GM23338 (cell line): Measurements from ENCODE around the gene SPECC1L.

ENCODE experiments used
- CTCF ChIP-seq, 2 experiments: fragments of 200-600 bp in 1 of 2; sonication (generic) in 1 of 2; conservative IDR thresholded peaks; 2 replicates each; pipeline versions ENCODE4 v1.5.1 to v1.6.1; 2016 to 2017; ENCODE audit warnings: antibody characterized with exemption in 2 of 2, low read depth in 2 of 2, mild to moderate bottlenecking in 2 of 2, moderate library complexity in 1 of 2
- JUNB ChIP-seq: IDR thresholded peaks from one replicate; pipeline ENCODE4 v1.6.1; 2016; ENCODE audit warnings: antibody characterized with exemption; ENCODE audit not compliant: unreplicated experiment
- ZNF114 ChIP-seq: fragments of 250-450 bp; sonication (Bioruptor Pico); IDR thresholded peaks from 2 replicates; pipeline ENCODE4 v1.5.0; 2020; ENCODE audit warnings: mild to moderate bottlenecking, moderate library complexity

- TF ChIP-seq CTCF (conservative IDR thresholded peaks at IDR 0.05; ENCODE audit: low read depth in 2 of 2), result no peak
- no peak for TF ChIP-seq ZNF114 (CRISPR knock-in tag)
- TF ChIP-seq JUNB, result no peak
Observed at GRCh38 chr22:24233235-24233634, 37.4 kb upstream of the SPECC1L start.
